ENCODE data around the gene PIK3R5. TPM values are rescaled to one million over a fixed set of nuclear protein-coding genes. Genes with fewer than 3 reads are reported as not detected.
A peak's percentile ranks its signal among the peaks of the same experiment; 100 is the strongest.
"Not testable (repeated sequence)": the region's sequence is repeated elsewhere in the genome, so short reads cannot be mapped to it uniquely, and the experiment has no call there.

Gene PIK3R5
- total RNA-seq, 1 donor from 2014 or later = 2.0 TPM

GRCh38 chr17:8872036-8872704 lies 93.3 kb downstream of the PIK3R5 start:
- peak; percentile 22 for DNase-seq (ENCODE audit: low spot score)
- intact Hi-C loops (cut with DNase I) = no loop called here

GRCh38 chr17:8871081-8871581 lies 94.4 kb downstream of the PIK3R5 start:
- intact Hi-C loops (cut with DNase I) = no loop called here

GRCh38 chr17:8870406-8871040 lies 95.0 kb downstream of the PIK3R5 start:
- peak; percentile 7 for DNase-seq (ENCODE audit: low spot score)
- intact Hi-C loops (cut with DNase I) = no loop called here

More at GRCh38 chr17:8871081-8871581, 94.4 kb downstream of the PIK3R5 start:
- peak; percentile 50 for DNase-seq (ENCODE audit: low spot score)

GRCh38 chr17:8869114-8869815 lies 96.2 kb downstream of the PIK3R5 start:
- DNase-seq (ENCODE audit: low spot score) = peak; percentile 36
- intact Hi-C loops (cut with DNase I) = no loop called here

- intact Hi-C loops (cut with DNase I) = no loop called here
- DNase-seq (ENCODE audit: low spot score) = peak; percentile 36
Observed at GRCh38 chr17:8868529-8868951, 97.0 kb downstream of the PIK3R5 start.

GRCh38 chr17:8868092-8868491 lies 97.4 kb downstream of the PIK3R5 start:
- peak; percentile 1 for DNase-seq (ENCODE audit: low spot score)
- intact Hi-C loops (cut with DNase I) = no loop called here

GRCh38 chr17:8867361-8867981 lies 98.0 kb downstream of the PIK3R5 start, which contains the start of gene PIK3R6:
Gene PIK3R6 (minus strand): TSS chr17:8867674. CDS start chr17:8849794, 17,880 bp downstream.
- peak; percentile 74 for DNase-seq (ENCODE audit: low spot score)
- intact Hi-C loops (cut with DNase I) = no loop called here

GRCh38 chr17:8865811-8866210 lies 99.7 kb downstream of the PIK3R5 start:
- intact Hi-C loops (cut with DNase I) = no loop called here
- DNase-seq (ENCODE audit: low spot score) = peak; percentile 63

GRCh38 chr17:8865385-8865784 lies 100.1 kb downstream of the PIK3R5 start:
- intact Hi-C loops (cut with DNase I) = no loop called here
- peak; percentile 35 for DNase-seq (ENCODE audit: low spot score)

- DNase-seq (ENCODE audit: low spot score) = no peak
- intact Hi-C loops (cut with DNase I) = no loop called here
Observed at GRCh38 chr17:8862213-8863056, 103.1 kb downstream of the PIK3R5 start.

- peak; percentile 24 for DNase-seq (ENCODE audit: low spot score)
- intact Hi-C loops (cut with DNase I) = no loop called here
Observed at GRCh38 chr17:8861495-8862181, 103.9 kb downstream of the PIK3R5 start.

- peak; percentile 65 for DNase-seq (ENCODE audit: low spot score)
- intact Hi-C loops (cut with DNase I) = loop anchor here (5.0 kb wide), 1 partner anchor 37 kb away; no protein-coding TSS in a partner anchor
Observed at GRCh38 chr17:8859804-8860430, 105.6 kb downstream of the PIK3R5 start.

GRCh38 chr17:8859027-8859803 lies 106.3 kb downstream of the PIK3R5 start:
- DNase-seq (ENCODE audit: low spot score) = peak; percentile 63
- intact Hi-C loops (cut with DNase I) = loop anchor here (5.0 kb wide), 1 partner anchor 38 kb away; no protein-coding TSS in a partner anchor

GRCh38 chr17:8857919-8858318 lies 107.6 kb downstream of the PIK3R5 start:
- intact Hi-C loops (cut with DNase I) = loop anchor here (5.0 kb wide), 1 partner anchor 39 kb away; no protein-coding TSS in a partner anchor
- peak; percentile 78 for DNase-seq (ENCODE audit: low spot score)

- intact Hi-C loops (cut with DNase I) = loop anchor here (5.0 kb wide), 1 partner anchor 40 kb away; no protein-coding TSS in a partner anchor
Observed at GRCh38 chr17:8856869-8857575, 108.5 kb downstream of the PIK3R5 start.

GRCh38 chr17:8856205-8856603 lies 109.3 kb downstream of the PIK3R5 start:
- intact Hi-C loops (cut with DNase I) = loop anchor here (5.0 kb wide), 1 partner anchor 41 kb away; no protein-coding TSS in a partner anchor
- not testable (repeated sequence) for DNase-seq (ENCODE audit: low spot score)

More at GRCh38 chr17:8856869-8857575, 108.5 kb downstream of the PIK3R5 start:
- peak; percentile 36 for DNase-seq (ENCODE audit: low spot score)
